HCT116 (cell line): ENCODE data around the gene LIMS2. TPM values are rescaled to one million over a fixed set of nuclear protein-coding genes. Genes with fewer than 3 reads are reported as not detected.

Source experiments
- ATAC-seq: fragments of 200-7000 bp; cut with Tn5 transposase; 2 replicates; pipeline ENCODE4 v1.9.1; 2020; ENCODE audit warnings: mild to moderate bottlenecking, moderate library complexity
- BruUV-seq: library from RNA; stranded (reverse); fragments of 400-500 nt; replicated peaks from 2 replicates; lab custom pipeline; 2021; lab: Mats Ljungman, UMichigan
- CTCF ChIA-PET: fragments of 300-600 bp; sonication (Branson Sonifier 250); formaldehyde crosslinking; loops from one replicate; lab custom pipeline; 2021; ENCODE audit warnings: antibody characterized with exemption; lab: Charles Lee
- POLR2A ChIA-PET: fragments of 300-600, 350-600 bp; sonication (Branson Sonifier 250); formaldehyde crosslinking; loops from one replicate; lab custom pipeline; 2021; ENCODE audit warnings: antibody characterized with exemption; lab: Charles Lee
- RAD21 ChIA-PET, 2 experiments: fragments of 300-600 bp; sonication (Branson Sonifier 250); formaldehyde crosslinking; loops; one replicate each; lab custom pipeline; 2023; ENCODE audit warnings: low total read pairs in 2 of 2; ENCODE audit not compliant: uncharacterized antibody in 2 of 2, unreplicated experiment in 2 of 2, low non-redundant PET in 1 of 2; lab: Charles Lee
- DNase-seq: peaks from one replicate; pipeline ENCODE4 v3.0.0-alpha.2; 2010; ENCODE audit warnings: low read depth, low spot score
- H2AFZ ChIP-seq: fragments of 200-600 bp; shearing (Covaris generic), sonication (generic); 2 replicates; pipeline ENCODE4 v1.6.1; 2017; ENCODE audit warnings: low read depth, mixed run types, mixed read lengths, antibody characterized with exemption, low read length; ENCODE audit not compliant: poor library complexity, severe bottlenecking
- H3K27ac ChIP-seq: 2 replicates; pipeline ENCODE4 v1.5.1; 2012; ENCODE audit warnings: low read depth, low read length
- H3K27me3 ChIP-seq: fragments of 200-600 bp; sonication (generic); 2 replicates; pipeline ENCODE4 v1.6.1; 2016; ENCODE audit warnings: mixed run types, low read length, mixed read lengths; ENCODE audit not compliant: insufficient read depth
- H3K36me3 ChIP-seq, 2 experiments: fragments of 200-500 bp in 1 of 2; fragments of 200-600 bp in 1 of 2; sonication (Bioruptor generic) in 1 of 2; sonication (generic) in 1 of 2; 2 replicates each; pipeline versions ENCODE4 v1.5.1 to v1.6.1; 2014 to 2016; ENCODE audit warnings: low read length in 2 of 2, inconsistent platforms in 1 of 2, mixed read lengths in 1 of 2, mixed run types in 1 of 2; ENCODE audit not compliant: insufficient read depth in 2 of 2, control insufficient read depth in 1 of 2
- H3K4me1 ChIP-seq, 2 experiments: fragments of 200-600 bp in 1 of 2; sonication (generic) in 1 of 2; 2 replicates each; pipeline versions ENCODE4 v1.5.1 to v1.6.1; 2012 to 2017; ENCODE audit warnings: low read length in 2 of 2, inconsistent platforms in 1 of 2, mild to moderate bottlenecking in 1 of 2, mixed read lengths in 1 of 2, mixed run types in 1 of 2, moderate library complexity in 1 of 2; ENCODE audit not compliant: insufficient read depth in 2 of 2, control insufficient read depth in 1 of 2
- H3K4me2 ChIP-seq: fragments of 200-600 bp; sonication (generic); 2 replicates; pipeline ENCODE4 v1.6.1; 2017; ENCODE audit warnings: mixed run types, low read length, mixed read lengths
- H3K4me3 ChIP-seq, 2 experiments: fragments of 200-600 bp in 1 of 2; sonication (generic) in 1 of 2; replicated peaks in 1 of 2; 2 replicates each; pipeline ENCODE4 v1.5.1; 2011 to 2016; ENCODE audit warnings: low read length in 2 of 2, control low read depth in 1 of 2, low read depth in 1 of 2, mild to moderate bottlenecking in 1 of 2, mixed read lengths in 1 of 2, mixed run types in 1 of 2
- H3K79me2 ChIP-seq: fragments of 200-600 bp; sonication (generic); 2 replicates; pipeline ENCODE4 v1.6.1; 2017; ENCODE audit warnings: mild to moderate bottlenecking, mixed run types, low read length, moderate library complexity, mixed read lengths; ENCODE audit not compliant: insufficient read depth
- H3K9ac ChIP-seq: fragments of 200-600 bp; sonication (generic); 2 replicates; pipeline ENCODE4 v1.6.1; 2016; ENCODE audit warnings: low read length, mixed read lengths
- H3K9me2 ChIP-seq: fragments of 200-600 bp; sonication (generic), shearing (Covaris generic); 2 replicates; pipeline ENCODE4 v1.6.1; 2017; ENCODE audit warnings: mixed run types, mild to moderate bottlenecking, moderate library complexity; ENCODE audit not compliant: insufficient read depth
- H3K9me3 ChIP-seq, 2 experiments: fragments of 200-500 bp in 1 of 2; fragments of 200-600 bp in 1 of 2; sonication (Bioruptor generic) in 1 of 2; sonication (generic) in 1 of 2; 2 replicates each; pipeline ENCODE4 v1.6.1; 2014 to 2017; ENCODE audit warnings: low read length in 2 of 2, mixed read lengths in 2 of 2, inconsistent platforms in 1 of 2, low read depth in 1 of 2, mild to moderate bottlenecking in 1 of 2, mixed run types in 1 of 2, moderate library complexity in 1 of 2; ENCODE audit not compliant: control insufficient read depth in 1 of 2, insufficient read depth in 1 of 2
- H4K20me1 ChIP-seq: fragments of 200-600 bp; sonication (generic), shearing (Covaris generic); 2 replicates; pipeline ENCODE4 v1.6.1; 2017; ENCODE audit warnings: mixed run types, mild to moderate bottlenecking, moderate library complexity; ENCODE audit not compliant: insufficient read depth
- CBX3 ChIP-seq: IDR thresholded peaks from 2 replicates; pipeline ENCODE4 v1.6.1; 2012; ENCODE audit warnings: low read depth
- CEBPB ChIP-seq: IDR thresholded peaks from 2 replicates; pipeline ENCODE4 v1.6.1; 2012; ENCODE audit warnings: low read depth
- CTCF ChIP-seq, 3 experiments: fragments of 200-600 bp in 1 of 3; sonication (generic) in 1 of 3; IDR thresholded peaks in 2 of 3; conservative IDR thresholded peaks in 1 of 3; 2 replicates each; pipeline ENCODE4 v1.5.1; 2012 to 2017; ENCODE audit warnings: low read depth in 2 of 3, low read length in 2 of 3, antibody characterized with exemption in 1 of 3, borderline replicate concordance in 1 of 3, control low read depth in 1 of 3, mild to moderate bottlenecking in 1 of 3, mixed read lengths in 1 of 3, mixed run types in 1 of 3, moderate library complexity in 1 of 3; ENCODE audit not compliant: insufficient read depth in 1 of 3
- EGR1 ChIP-seq: IDR thresholded peaks from 2 replicates; pipeline ENCODE4 v1.6.1; 2012; ENCODE audit warnings: low read depth
- EZH2phosphoT487 ChIP-seq: fragments of 200-600 bp; IDR thresholded peaks from 2 replicates; pipeline ENCODE4 v1.6.1; 2018; ENCODE audit warnings: antibody characterized with exemption, borderline replicate concordance
- FOSL1 ChIP-seq: IDR thresholded peaks from 2 replicates; pipeline ENCODE4 v1.6.1; 2012; ENCODE audit warnings: low read depth
- JUND ChIP-seq: IDR thresholded peaks from 2 replicates; pipeline ENCODE4 v1.6.1; 2012
- POLR2AphosphoS5 ChIP-seq: IDR thresholded peaks from 2 replicates; pipeline ENCODE4 v1.6.1; 2011; ENCODE audit warnings: mild to moderate bottlenecking, low read depth, low read length, moderate library complexity
- SP1 ChIP-seq: IDR thresholded peaks from 2 replicates; pipeline ENCODE4 v1.6.1; 2012; ENCODE audit warnings: low read depth
- SRF ChIP-seq: IDR thresholded peaks from 2 replicates; pipeline ENCODE4 v1.6.1; 2012; ENCODE audit warnings: low read depth
- TCF7L2 ChIP-seq: IDR thresholded peaks from 2 replicates; pipeline ENCODE4 v1.7.0; 2011; ENCODE audit warnings: borderline replicate concordance, inconsistent platforms; ENCODE audit not compliant: insufficient read depth, insufficient read length; ENCODE audit errors: extremely low read depth
- ZBTB33 ChIP-seq: IDR thresholded peaks from 2 replicates; pipeline ENCODE4 v1.6.1; 2011; ENCODE audit warnings: mild to moderate bottlenecking, low read length, moderate library complexity; ENCODE audit not compliant: insufficient replicate concordance; ENCODE audit errors: extremely low read depth
- ZNF274 ChIP-seq: fragments of 200-500 bp; sonication (Bioruptor generic); IDR thresholded peaks from 2 replicates; pipeline ENCODE4 v1.6.1; 2014; ENCODE audit warnings: mild to moderate bottlenecking, low read depth, low read length, inconsistent platforms
- intact Hi-C: fragments of 100-400 bp; cut with micrococcal nuclease; formaldehyde crosslinking; loops from 2 replicates; pipeline ENCODE4 v1.10.0; 2022
- total RNA-seq: library from RNA; stranded (reverse); gene quantifications from one replicate; pipeline ENCODE4 v1.2.1, GENCODE V29; 2021; ENCODE audit not compliant: unreplicated experiment

Gene LIMS2
- total RNA-seq, 1 experiment from 2014 or later = 3.7 TPM

GRCh38 chr2:127702395-127703009 is 27.2 kb upstream of the LIMS2 start:
- peak overlapping the region; percentile 98 for H3K27ac ChIP-seq
- ChIA-PET RAD21 (no interaction called here), POLR2A (no interaction called here), CTCF (interaction anchor here (0.9 kb wide), 1 partner anchor 111 kb away, joined by 4 read pairs; no protein-coding TSS in a partner anchor)
- BruUV-seq = TSS peak; percentile 82
- no peak overlapping the region for H2AFZ ChIP-seq
- H3K4me3 ChIP-seq = peak overlapping the region; percentile 59 to 72
- no peak for DNase-seq
- no peaks in the 10 kb centered on the region for H4K20me1 ChIP-seq
- intact Hi-C loops = no loop called here
- H3K27me3 ChIP-seq = no peaks in the 10 kb centered on the region
- ATAC-seq = no peak
- no peaks in the 10 kb centered on the region for H3K9me2 ChIP-seq
- TF ChIP-seq CTCF (IDR thresholded peaks at IDR 0.05 in 2 of 3, conservative IDR thresholded peaks at IDR 0.05 in 1 of 3; ENCODE audit: borderline replicate concordance in 1 of 3, insufficient read depth in 1 of 3, low read depth in 2 of 3, low read length in 2 of 3) = no peak
- 0 out of 2 replicates have a peak, but pooled peaks have one; percentile 2 for TF ChIP-seq CBX3
- TF ChIP-seq POLR2AphosphoS5 = no peak
- no peak for TF ChIP-seq ZNF274
- TF ChIP-seq SRF = no peak
- TF ChIP-seq CEBPB = no peak
- TF ChIP-seq SP1 = no peak
- peak; percentile 7; the same call in 1 of the 2 replicates for TF ChIP-seq JUND
- TF ChIP-seq EZH2phosphoT487 = no peak
- no peak for TF ChIP-seq TCF7L2
- no peak for TF ChIP-seq EGR1
- TF ChIP-seq FOSL1 = no peak
- no peak for TF ChIP-seq ZBTB33
- no peaks in the 10 kb centered on the region for H3K9me3 ChIP-seq
- H3K4me1 ChIP-seq = peaks cover 13 to 32% of the 10 kb centered on the region in 2 experiments
- peaks cover 13% of the 10 kb centered on the region for H3K79me2 ChIP-seq
- H3K4me2 ChIP-seq = peak overlapping the region; percentile 83
- peaks cover 6 to 10% of the 10 kb centered on the region in 2 experiments for H3K36me3 ChIP-seq
- peak overlapping the region; percentile 79 for H3K9ac ChIP-seq
